CD4-positive, alpha-beta T cell treated with Interleukin-2 at 100 ng/mL for 4 hours (primary cell): ENCODE data around the gene OSBPL10.

Source experiments
- DNase-seq: peaks from one replicate; pipeline ENCODE4 v3.0.0-alpha.2; 2020; ENCODE audit warnings: low spot score

The OSBPL10 gene

DNA sequence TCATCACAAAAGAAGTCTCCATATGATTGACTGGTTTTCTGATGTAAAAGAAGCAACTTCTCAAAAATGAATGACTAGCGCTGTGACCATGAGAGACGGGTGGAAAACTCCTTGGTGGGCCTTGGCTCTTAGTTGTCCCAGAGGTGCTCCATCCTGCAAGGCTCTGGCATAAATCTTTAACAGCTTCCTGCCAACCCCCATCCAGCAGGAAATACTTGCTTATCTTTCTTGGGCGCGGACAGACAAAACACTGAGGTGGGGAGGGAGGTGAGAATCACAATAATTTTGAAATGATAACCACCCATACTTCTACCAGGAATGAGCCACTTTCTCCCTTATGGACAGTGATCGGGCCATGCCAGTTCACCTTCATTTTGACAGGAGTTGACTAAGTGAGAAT is 319.8 kb downstream of the OSBPL10 start:
- DNase-seq = no peak

DNA sequence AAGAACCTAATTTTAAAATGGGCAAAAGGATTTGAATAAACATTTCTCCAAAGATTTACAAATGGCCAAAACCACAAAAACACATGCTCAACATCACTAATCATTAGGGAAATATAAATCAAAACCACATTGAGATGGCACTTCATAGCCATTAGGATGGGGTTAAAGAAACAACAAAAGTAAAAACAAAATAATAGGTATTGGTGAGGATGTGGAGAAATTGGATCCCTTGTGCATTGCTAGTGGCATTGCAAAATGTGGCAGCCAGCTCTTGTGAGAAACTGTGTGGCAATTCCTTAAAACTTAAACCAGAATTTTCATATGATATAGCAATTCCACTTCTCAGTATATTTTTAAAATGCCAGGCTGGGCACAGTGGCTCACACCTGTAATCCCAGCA is 321.8 kb downstream of the OSBPL10 start:
- no peak for DNase-seq

GRCh38 chr3:31654998-31655397 is 326.1 kb downstream of the OSBPL10 start:
- no peak for DNase-seq

GRCh38 chr3:31653464-31653863 is 327.6 kb downstream of the OSBPL10 start:
- no peak for DNase-seq

- DNase-seq = no peak
Measured at GRCh38 chr3:31652296-31652695, 328.8 kb downstream of the OSBPL10 start.

GRCh38 chr3:31648286-31648968 is 332.6 kb downstream of the OSBPL10 start:
- DNase-seq = no peak

DNA sequence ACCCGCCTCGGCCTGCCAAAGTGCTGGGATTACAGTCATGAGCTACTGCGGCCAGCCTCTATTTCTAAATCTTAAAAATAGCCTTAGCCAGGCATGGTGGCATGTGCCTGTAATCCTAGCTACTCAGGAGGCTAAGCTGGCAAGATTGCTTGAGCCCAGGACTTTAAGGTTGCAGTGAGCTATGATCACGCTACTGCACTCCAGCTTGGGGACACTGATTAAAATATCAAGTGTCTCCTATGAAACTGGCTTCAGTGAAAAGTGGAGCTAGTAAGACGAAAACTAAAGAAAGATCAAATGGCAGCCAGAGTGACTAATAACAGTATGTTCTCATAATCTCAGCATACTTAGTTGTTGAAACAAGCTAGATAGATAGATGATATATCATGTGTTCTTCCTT is 335.8 kb downstream of the OSBPL10 start:
- no peak for DNase-seq

GRCh38 chr3:31639828-31640227 is 341.2 kb downstream of the OSBPL10 start:
- no peak for DNase-seq

GRCh38 chr3:31636694-31637442 is 344.2 kb downstream of the OSBPL10 start:
- DNase-seq = peak; percentile 10

GRCh38 chr3:31636049-31636448 is 345.0 kb downstream of the OSBPL10 start:
- DNase-seq = no peak

DNA sequence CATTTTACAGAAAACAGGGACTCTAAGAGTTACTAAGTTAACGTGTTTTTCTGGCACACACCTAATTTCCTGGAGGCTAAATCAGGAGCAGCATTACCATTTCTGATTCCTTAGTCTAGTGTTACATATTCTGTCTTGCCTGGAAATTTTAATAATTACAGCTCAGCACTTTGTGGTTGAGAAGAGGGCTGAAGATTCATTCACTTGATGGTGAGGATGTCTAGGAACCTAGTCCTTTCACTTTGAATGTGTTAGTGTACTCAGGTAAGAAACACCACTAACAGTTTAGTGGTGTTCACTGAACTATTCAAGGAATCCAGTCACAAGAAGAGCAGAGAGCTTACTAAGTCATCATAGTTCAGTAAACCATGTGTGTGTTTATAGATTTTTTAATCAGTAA is 345.5 kb downstream of the OSBPL10 start:
- DNase-seq = peak; percentile 18

DNA sequence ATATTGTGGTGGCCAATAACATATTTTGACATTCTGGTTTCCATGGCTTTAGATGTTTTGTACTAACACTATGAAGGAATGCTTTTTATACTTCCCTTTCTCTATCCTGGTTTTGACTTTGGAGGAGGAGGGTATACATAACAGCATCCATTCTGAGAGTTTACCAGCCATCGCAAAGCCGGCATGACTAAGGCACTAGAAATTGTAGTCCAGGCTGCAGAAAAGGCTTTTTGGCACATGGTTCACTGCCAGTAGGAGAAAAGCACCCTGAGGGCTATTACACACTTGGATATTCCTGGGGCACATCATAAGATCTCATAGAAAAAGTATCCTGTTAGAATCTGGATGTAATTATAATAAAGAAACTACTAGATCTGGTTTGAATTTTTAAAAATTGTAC is 346.6 kb downstream of the OSBPL10 start:
- no peak for DNase-seq

- DNase-seq = no peak
Measured at GRCh38 chr3:31629054-31629453, 352.0 kb downstream of the OSBPL10 start.

GRCh38 chr3:31625358-31625757 is 355.7 kb downstream of the OSBPL10 start:
- DNase-seq = no peak

DNA sequence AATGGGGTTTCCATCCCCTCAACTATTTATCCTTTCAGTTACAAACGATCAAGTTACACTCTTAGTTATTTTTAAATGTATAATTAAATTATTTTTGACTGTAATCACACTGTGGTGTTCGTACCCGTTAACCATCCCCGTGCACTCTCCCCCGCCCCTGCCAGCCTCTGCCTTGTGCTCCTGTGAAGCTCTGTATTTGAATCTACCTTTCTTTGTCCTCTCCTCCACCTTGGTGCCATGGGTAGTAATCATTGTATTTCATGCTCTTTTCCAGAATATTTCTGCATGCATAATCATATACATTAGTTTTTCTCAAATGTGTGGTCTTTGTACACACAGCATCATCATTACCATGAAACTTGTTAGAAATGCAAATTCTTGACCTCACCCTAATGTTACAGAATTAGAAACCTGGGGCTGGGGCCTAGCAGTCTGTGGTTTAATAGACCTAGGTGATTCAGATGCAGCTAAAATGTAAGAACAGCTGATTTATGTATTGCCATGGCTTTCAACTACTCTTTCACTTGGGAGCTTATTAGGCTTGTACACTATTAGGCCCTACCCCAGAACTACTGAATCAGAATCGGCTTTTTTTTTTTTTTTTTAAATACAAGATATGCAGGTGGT is 356.9 kb downstream of the OSBPL10 start:
- no peak for DNase-seq

DNA sequence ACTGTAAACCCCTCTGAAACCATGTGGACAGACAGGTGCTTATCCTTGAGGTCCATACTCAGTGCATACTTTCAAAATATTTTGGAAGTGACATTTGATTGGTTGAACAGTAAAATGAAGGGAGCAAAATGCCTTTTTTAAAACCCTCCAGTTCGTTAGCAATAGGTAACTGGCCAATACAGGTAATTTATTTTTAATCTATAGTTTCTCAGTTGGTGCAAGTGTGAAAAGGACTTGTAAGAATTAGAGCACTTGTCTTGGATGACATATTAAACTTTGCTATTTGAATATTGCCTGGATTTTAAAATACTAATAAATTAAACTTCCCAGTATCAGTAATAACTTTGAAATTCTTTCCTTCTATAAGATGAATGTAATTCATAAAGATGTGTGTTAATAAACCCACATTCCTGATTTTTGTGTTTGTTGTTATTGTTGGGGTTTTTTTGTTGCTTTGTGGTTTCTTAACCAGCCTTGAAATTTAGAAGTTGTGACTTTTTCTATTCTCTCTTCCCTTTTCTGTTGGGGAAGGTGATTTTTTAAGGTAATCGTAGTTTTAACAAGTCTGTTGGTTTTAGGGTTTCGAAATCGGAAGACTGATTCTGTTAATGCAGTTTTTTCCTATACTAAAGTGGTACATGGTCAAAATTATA is 358.3 kb downstream of the OSBPL10 start:
- DNase-seq = no peak

GRCh38 chr3:31621314-31621713 is 359.7 kb downstream of the OSBPL10 start:
- DNase-seq = no peak

DNA sequence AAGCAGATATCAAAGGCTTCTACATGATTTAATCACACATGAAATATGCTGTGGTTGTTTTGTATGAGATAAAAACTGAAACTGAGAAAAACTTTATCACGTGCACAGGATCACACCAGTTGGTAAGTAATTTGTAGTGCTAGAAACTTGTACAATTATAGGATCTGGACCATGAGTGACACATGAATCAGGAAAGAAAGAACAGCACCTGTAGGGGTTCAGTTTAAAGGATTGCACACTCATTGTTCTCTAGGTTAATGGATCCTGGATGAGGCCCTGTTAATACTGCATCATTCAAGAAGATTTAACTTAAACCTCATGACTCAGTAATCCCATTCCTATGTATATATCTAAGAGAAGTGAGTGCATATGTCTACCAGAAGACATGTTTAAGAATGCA is 360.4 kb downstream of the OSBPL10 start:
- DNase-seq = no peak

- no peak for DNase-seq
Measured at GRCh38 chr3:31616711-31617110, 364.4 kb downstream of the OSBPL10 start.

DNA sequence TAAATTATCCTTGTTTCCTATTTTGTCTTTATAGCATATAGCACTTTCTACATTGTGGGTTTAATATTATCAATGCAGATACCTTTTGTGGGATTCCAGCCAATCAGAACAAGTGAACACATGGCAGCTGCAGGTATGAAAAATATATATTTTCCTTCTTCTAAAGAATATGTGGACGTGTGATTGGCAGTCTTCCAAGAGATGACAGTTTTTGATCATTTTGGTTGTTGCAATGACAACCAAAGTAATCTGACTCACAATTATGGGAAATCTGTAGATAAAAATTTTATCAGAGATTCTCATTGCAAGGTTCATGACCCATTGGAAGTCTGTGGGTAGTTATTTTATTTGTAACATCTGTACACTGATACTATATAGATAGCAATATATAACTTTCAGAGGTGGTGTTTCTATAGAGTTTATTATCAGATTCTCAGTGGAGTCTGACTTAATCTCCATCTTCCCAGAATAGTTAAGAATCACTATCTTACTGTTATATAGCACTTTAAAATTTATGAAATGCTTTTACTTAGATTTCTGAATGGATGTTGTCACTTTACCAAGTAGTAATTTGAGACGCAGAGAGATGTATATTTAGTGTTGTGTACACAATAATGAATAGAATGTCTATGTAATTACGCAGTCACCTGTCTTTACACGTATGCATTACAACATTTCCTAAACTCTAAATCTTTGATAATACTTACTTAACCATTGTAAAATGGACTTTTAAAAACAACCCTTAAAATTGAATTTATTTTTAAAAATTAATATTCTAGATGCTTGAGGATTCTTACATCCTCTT is 365.8 kb downstream of the OSBPL10 start:
- peak; percentile 43 for DNase-seq

- DNase-seq = no peak
Measured at GRCh38 chr3:31614162-31614921, 366.7 kb downstream of the OSBPL10 start.
